Measurements from ENCODE around the gene PSAPL1.

The PSAPL1 gene

GRCh38 chr4:7416745-7417432 is 17.8 kb downstream of the PSAPL1 start:
- FAIRE-seq: no peak

- no peak for FAIRE-seq
These were observed 18.6 kb downstream of the PSAPL1 start for GRCh38 chr4:7415927-7416686.

GRCh38 chr4:7414736-7415510 is 19.8 kb downstream of the PSAPL1 start:
- no peak for FAIRE-seq

- no peak for FAIRE-seq
These were observed 20.7 kb downstream of the PSAPL1 start for GRCh38 chr4:7414046-7414445.

DNA sequence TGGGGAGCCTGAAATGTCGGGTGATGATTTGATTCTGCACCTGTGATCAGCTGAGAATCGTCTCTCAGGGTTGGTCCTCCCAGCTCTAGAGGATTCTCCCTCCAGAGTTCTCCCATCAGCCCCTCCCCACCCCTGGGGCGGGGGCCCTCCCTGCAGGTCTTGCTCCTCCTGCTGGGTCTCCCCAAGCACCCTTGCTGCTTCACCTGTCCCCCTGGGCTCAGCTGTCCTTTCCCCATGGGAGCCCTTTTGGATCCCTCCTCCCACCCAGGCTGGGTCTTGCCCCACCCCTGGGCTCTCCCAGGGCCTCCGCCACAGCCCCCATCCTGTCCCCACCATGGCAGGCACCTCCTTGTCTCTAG is 22.2 kb downstream of the PSAPL1 start:
- FAIRE-seq: no peak

- no peak for FAIRE-seq
These were observed 22.7 kb downstream of the PSAPL1 start for GRCh38 chr4:7411896-7412553.

DNA sequence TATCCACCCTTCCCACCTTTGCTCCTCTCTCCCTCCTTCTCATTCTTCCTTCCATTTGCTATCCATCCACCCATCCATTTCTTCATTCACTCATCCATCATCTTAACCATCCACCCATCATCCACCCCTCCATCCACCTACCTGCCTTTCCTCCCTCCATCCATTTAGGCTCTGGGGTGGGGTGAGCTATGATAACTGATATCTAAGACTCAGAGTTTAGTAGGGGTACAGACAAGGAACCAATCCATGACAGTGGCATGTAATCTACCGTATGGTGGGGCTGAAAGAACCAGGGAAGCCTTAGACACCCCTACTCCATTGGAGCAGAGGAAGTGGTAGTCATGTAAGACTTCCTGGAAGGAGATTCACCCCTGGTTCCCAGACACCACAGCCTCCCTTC is 23.2 kb downstream of the PSAPL1 start:
- no peak for FAIRE-seq

- no peak for FAIRE-seq
These were observed 24.3 kb downstream of the PSAPL1 start for GRCh38 chr4:7410446-7410845.

GRCh38 chr4:7408166-7408565 is 26.6 kb downstream of the PSAPL1 start:
- FAIRE-seq: no peak

DNA sequence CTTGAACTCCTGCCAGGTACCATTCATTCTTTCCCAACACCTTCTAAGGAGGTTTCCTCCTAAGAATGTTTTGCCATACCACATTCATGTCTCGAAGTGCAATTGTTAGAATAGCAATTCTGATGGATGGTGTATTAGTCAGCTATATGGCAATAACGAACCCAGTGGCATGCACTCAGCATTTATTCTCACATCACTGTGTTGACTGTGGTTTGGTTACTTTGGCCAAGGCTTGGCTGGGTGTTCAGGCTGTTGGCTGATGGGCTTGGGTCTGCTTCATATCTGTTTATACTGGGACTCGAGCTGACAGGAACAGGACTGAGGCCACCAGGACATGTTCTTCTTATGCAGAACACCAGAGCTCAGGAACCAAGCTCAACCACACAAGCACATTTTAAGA is 31.7 kb downstream of the PSAPL1 start:
- FAIRE-seq: no peak

GRCh38 chr4:7402526-7402925 is 32.2 kb downstream of the PSAPL1 start:
- no peak for FAIRE-seq

- FAIRE-seq: no peak
These were observed 33.9 kb downstream of the PSAPL1 start for GRCh38 chr4:7400671-7401298.

GRCh38 chr4:7399440-7400234 is 35.1 kb downstream of the PSAPL1 start:
- FAIRE-seq: no peak

GRCh38 chr4:7398788-7399439 is 35.8 kb downstream of the PSAPL1 start:
- FAIRE-seq: no peak

GRCh38 chr4:7398104-7398423 is 36.7 kb downstream of the PSAPL1 start:
- no peak for FAIRE-seq

DNA sequence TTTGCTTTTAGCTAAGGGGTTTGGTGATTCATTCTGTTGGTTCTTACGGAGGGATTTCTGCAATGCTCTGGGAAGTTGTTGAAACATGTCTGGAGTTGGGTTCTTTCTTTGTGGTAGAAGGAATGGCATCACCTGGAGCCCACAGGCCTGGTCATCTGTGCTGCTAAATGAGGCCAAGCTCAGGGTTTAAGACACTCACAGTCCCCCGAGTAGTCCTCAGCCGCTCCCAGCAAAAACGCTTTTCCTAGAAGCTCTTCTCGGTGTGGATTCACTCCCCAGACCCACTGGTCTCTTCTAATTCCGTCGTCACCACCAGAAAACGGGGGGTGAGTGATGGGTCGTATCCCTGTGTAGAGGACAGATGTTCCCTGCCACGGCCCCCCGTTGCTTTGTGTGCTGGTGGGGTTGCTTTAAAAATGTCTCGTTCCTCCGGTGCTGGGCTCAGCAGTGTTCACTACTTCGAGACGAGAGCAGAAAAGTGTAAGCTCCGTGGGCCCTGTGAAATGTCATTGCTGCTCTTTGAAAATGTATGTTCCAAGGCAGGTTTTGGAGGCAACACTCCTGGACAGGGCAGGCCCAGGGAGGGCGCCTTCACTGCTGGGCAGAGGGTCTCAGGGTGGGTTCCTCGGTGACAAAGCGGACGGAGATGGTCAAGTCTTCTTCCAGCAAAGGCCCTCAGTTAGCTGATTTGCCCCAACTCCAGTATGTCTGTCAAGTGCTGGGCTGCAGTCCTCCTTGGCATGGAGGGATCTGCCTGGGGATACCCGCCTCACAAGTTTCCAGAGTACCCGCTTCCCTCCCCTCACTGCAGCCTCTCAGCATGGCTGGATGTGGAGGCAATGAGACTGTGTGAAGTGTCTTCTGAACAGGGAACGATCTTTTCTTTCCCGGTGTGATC is 37.3 kb downstream of the PSAPL1 start:
- FAIRE-seq: no peak

DNA sequence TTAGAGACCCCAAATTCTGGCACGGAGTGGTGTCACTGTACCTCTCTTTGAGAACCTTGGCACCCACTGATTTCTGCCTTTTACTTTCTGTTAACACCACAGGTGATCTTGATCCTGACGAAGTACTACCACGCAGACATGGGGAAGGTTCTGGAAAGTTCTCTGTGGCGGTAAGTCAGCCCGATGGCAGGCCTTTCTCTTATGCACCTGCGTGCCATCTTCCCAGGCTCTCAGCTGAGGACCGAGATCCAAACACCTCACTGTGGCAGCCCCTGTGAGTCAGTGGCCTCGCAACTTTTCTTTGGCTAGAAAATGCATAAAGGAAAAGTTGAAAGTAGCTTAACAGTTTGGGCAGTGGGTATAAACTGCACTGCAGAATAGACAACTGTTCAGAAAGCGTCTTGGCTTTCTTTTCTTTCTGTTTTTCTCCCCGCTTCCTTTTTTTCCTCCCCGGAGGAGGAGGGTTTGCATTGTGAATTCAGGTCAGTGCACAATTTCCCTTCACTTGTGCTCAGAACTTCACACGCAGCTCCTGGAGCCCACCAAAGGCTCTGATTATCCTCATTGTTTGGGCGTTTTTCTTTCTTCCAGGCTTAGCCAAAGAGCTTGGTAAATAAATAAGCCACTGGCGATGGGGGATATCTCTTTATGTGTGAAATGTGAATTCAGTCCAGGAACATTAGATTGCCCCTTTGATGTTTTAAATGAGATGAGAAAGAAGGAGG is 38.4 kb downstream of the PSAPL1 start:
- no peak for FAIRE-seq

DNA sequence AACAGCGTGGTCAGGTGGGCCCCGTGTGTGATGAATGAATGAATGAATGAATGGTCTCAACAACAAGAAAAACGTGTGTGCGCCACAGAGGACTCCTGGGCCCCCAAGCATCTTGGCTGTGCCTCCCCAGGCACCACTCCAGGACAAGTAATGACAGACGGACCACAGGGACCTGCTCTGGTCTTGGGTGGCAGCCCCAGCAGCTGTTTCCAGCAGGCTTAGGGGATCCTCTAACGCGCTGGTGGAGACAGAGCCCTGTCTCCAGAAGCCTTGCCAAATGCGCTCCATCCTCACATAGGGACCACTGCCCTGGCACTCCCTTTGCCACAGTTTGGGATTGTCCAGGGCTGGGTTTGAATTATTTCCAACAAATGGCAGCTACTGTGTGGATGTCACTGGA is 39.1 kb downstream of the PSAPL1 start:
- no peak for FAIRE-seq

DNA sequence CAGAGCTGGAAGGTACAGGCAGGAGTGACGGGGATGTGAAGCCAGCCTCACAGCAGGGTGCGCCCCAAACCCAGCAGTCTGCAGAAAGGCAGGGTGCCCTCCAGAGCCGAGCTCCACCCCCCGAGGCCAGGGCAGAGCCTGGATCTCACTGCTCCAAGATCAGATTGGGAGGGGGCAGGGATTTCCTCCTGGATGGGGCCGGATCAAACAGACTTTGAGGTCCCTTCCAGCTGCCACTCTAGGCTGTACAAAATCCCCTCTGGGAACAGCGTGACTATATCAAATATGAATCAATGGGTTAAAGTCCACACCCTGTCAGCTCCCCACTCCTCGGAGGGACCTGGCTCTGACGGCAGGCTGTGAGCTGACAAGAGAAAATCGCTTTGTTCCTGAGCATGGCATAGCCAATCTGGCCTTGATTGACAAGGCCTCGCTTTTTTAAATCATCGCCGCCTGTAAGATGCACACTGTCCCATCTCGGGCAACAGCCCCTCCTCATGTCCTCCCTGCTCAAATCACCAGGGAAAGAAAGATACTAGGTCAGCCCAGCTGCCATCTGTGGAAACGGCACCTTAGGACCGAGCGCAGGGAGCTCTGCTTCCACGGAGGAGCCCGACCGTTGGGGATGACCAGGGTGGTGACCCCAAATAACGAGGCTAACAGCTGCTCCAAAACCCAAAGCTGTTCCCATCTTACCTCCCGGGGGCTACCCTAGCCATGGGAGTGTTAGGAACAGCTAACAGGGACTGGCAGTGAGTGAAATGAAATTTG is 39.9 kb downstream of the PSAPL1 start:
- FAIRE-seq: no peak
